Measurements from ENCODE around the gene MINPP1.
"Not testable (repeated sequence)": the region's sequence is repeated elsewhere in the genome, so short reads cannot be mapped to it uniquely, and the experiment has no call there.

Gene MINPP1

GRCh38 chr10:87565010-87565409 is 60.3 kb downstream of the MINPP1 start:
- DNase-seq (ENCODE audit: low spot score) = no peak

- no peak for DNase-seq (ENCODE audit: low spot score)
These were observed 71.2 kb downstream of the MINPP1 start for GRCh38 chr10:87575851-87576250.

GRCh38 chr10:87578160-87578841 is 73.6 kb downstream of the MINPP1 start:
- DNase-seq (ENCODE audit: low spot score) = no peak

GRCh38 chr10:87578842-87579401 is 74.2 kb downstream of the MINPP1 start:
- DNase-seq (ENCODE audit: low spot score) = no peak

- no peak for DNase-seq (ENCODE audit: low spot score)
These were observed 74.9 kb downstream of the MINPP1 start for GRCh38 chr10:87579563-87579962.

GRCh38 chr10:87580016-87580415 is 75.3 kb downstream of the MINPP1 start:
- DNase-seq (ENCODE audit: low spot score) = no peak

- no peak for DNase-seq (ENCODE audit: low spot score)
These were observed 81.1 kb downstream of the MINPP1 start for GRCh38 chr10:87585565-87586514.

GRCh38 chr10:87589645-87590051 is 85.0 kb downstream of the MINPP1 start:
- DNase-seq (ENCODE audit: low spot score) = no peak

- DNase-seq (ENCODE audit: low spot score) = no peak
These were observed 86.3 kb downstream of the MINPP1 start for GRCh38 chr10:87590705-87591588.

- no peak for DNase-seq (ENCODE audit: low spot score)
These were observed 86.8 kb downstream of the MINPP1 start for GRCh38 chr10:87591589-87591886.

GRCh38 chr10:87592920-87593319 is 88.2 kb downstream of the MINPP1 start:
- DNase-seq (ENCODE audit: low spot score) = not testable (repeated sequence)

- DNase-seq (ENCODE audit: low spot score) = peak; percentile 7
These were observed 89.0 kb downstream of the MINPP1 start for GRCh38 chr10:87593702-87594101.

- DNase-seq (ENCODE audit: low spot score) = no peak
These were observed 89.5 kb downstream of the MINPP1 start for GRCh38 chr10:87594181-87594580.

GRCh38 chr10:87594864-87595263 is 90.2 kb downstream of the MINPP1 start:
- DNase-seq (ENCODE audit: low spot score) = no peak

GRCh38 chr10:87596351-87596750 is 91.7 kb downstream of the MINPP1 start:
- DNase-seq (ENCODE audit: low spot score) = no peak

- peak; percentile 60 for DNase-seq (ENCODE audit: low spot score)
These were observed 94.0 kb downstream of the MINPP1 start for GRCh38 chr10:87598700-87599099.

GRCh38 chr10:87600581-87600980 is 95.9 kb downstream of the MINPP1 start:
- DNase-seq (ENCODE audit: low spot score) = no peak
